ENCODE results near the gene LYST.

DNA sequence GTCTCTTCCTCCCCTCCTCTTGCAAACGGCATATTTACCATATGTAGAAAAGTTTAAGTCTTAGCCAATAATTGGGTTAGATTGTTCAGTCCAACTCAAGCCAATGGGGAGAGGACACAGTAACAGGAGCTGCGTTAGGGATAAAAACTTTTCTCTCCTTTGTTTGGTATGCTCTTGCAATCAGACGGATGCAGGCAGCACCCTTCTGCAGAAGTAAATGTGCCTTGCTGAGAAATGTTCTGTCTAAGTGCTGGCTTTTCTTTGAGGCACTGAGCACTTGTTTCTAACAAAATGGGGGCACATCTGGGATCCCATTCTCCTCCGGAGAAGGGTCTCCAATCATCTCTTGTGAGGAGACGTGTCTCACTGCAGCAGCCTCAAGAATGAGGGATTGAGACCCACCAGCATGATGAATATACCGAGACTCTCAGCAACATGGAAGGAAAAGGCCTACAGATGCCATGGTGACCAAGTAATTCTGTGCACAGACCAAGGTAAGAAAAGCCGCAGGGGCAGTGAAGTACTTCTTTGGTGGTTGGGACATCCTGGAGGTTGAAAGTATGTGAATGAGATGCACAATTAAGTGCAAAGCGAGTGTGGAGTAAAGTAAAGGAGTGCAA, 196.4 kb downstream of the LYST start:
- TF ChIP-seq CTCF (IDR thresholded peaks at IDR 0.05), result no peak
- TF ChIP-seq POLR2AphosphoS5 (IDR thresholded peaks at IDR 0.05; ENCODE audit: insufficient read depth in 1 of 2, low read depth in 1 of 2), result no peak
